ENCODE data around the gene CCDC13.

Gene CCDC13

DNA sequence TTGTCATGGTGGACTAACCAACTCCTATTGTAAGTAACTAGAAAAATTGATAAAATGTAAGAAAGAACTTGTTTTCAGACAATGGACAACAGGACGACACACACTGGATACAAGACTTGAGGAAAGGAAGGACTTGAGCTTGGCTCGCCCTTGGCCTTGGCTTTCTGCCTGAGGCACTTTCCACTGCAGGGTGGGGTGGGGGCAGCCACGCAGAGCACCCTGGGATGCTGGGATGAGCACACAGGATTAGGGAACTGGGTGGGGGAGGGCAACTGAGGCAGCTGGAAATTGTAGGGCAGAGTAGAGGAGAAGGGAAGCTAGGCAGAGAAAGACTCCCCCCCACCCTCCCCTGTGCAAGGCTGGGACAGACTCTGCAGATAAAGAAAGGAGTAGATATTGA lies 45.0 kb downstream of the CCDC13 start:
- in situ Hi-C loops (cut with HindIII; ENCODE audit: low sequenced_read_pairs), result no loop called here
- DNase-seq (ENCODE audit: low read depth, low spot score), result no peak
- TF ChIP-seq, protein P1, sequence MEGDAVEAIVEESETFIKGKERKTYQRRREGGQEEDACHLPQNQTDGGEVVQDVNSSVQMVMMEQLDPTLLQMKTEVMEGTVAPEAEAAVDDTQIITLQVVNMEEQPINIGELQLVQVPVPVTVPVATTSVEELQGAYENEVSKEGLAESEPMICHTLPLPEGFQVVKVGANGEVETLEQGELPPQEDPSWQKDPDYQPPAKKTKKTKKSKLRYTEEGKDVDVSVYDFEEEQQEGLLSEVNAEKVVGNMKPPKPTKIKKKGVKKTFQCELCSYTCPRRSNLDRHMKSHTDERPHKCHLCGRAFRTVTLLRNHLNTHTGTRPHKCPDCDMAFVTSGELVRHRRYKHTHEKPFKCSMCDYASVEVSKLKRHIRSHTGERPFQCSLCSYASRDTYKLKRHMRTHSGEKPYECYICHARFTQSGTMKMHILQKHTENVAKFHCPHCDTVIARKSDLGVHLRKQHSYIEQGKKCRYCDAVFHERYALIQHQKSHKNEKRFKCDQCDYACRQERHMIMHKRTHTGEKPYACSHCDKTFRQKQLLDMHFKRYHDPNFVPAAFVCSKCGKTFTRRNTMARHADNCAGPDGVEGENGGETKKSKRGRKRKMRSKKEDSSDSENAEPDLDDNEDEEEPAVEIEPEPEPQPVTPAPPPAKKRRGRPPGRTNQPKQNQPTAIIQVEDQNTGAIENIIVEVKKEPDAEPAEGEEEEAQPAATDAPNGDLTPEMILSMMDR (IDR thresholded peaks at IDR 0.05; ENCODE audit: low read depth, low read length), result no peak
- no peak overlapping the region for H3K4me3 ChIP-seq (ENCODE audit: low read depth, low read length)

DNA sequence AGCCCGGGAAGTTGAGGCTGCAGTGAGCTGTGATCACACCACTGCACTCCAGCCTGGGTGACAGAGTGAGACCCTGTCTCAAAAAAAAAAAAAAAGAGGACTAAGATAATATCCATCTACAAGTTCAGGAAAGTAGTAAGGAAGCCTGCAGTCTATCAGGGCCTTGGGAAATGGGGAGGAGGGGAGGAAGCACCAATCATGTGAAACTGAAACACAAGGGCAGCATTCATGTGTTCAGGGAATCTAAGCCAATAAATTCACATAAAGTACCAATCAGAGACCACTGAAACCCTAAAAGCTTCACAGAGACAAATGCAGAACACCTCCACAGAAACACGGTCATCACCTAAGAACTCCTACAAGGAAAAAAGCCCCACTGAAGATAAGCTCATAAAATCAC lies 47.6 kb downstream of the CCDC13 start:
- TF ChIP-seq, protein P1 (IDR thresholded peaks at IDR 0.05; ENCODE audit: low read depth, low read length), result no peak
- no peak overlapping the region for H3K4me3 ChIP-seq (ENCODE audit: low read depth, low read length)
- no peak for DNase-seq (ENCODE audit: low read depth, low spot score)
- in situ Hi-C loops (cut with HindIII; ENCODE audit: low sequenced_read_pairs), result no loop called here

DNA sequence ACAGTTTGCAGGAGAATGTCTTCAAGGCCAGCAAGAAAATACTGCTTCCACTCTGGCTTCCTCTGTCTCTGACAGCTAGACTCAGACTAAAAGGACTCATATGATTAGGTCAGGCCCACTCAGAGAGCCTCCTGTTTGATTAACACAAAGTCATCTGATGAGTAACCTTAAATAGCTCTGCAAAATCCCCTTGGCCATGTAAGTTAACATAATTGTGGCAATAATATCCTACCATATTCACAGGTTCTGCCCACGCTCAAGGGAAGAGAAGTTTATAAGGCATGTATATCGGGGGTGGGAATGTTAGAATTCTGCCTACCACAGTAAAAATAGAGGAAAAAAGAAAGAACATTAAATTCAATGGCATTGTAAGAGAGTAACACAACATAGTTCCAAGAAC lies 49.8 kb downstream of the CCDC13 start:
- in situ Hi-C loops (cut with HindIII; ENCODE audit: low sequenced_read_pairs), result no loop called here
- no peak overlapping the region for H3K4me3 ChIP-seq (ENCODE audit: low read depth, low read length)
- TF ChIP-seq, protein P1 (IDR thresholded peaks at IDR 0.05; ENCODE audit: low read depth, low read length), result no peak
- no peak for DNase-seq (ENCODE audit: low read depth, low spot score)

Measured in astrocyte of the spinal cord (primary cell).